Osteocyte (in vitro differentiated cells): Measurements from ENCODE around the gene FOXK1. TPM values are rescaled to one million over a fixed set of nuclear protein-coding genes. Genes with fewer than 3 reads are reported as not detected.
"Not testable (repeated sequence)": the region's sequence is repeated elsewhere in the genome, so short reads cannot be mapped to it uniquely, and the experiment has no call there.

Experiments
- DNase-seq: peaks from one replicate; pipeline ENCODE4 v3.0.0; 2021; ENCODE audit warnings: mixed read lengths; ENCODE audit not compliant: unreplicated experiment; ENCODE audit errors: extremely low spot score
- H3K27ac Mint-ChIP-seq: one replicate; pipeline ENCODE4 v1.8.0; 2021; ENCODE audit warnings: mild to moderate bottlenecking, mixed read lengths; ENCODE audit not compliant: unreplicated experiment
- H3K27me3 Mint-ChIP-seq: one replicate; pipeline ENCODE4 v1.8.0; 2021; ENCODE audit warnings: mixed read lengths; ENCODE audit not compliant: unreplicated experiment
- H3K36me3 Mint-ChIP-seq: one replicate; pipeline ENCODE4 v1.8.0; 2021; ENCODE audit warnings: mixed read lengths; ENCODE audit not compliant: unreplicated experiment
- H3K4me1 Mint-ChIP-seq: one replicate; pipeline ENCODE4 v1.8.0; 2021; ENCODE audit warnings: mixed read lengths; ENCODE audit not compliant: unreplicated experiment
- H3K4me3 Mint-ChIP-seq: one replicate; pipeline ENCODE4 v1.8.0; 2021; ENCODE audit warnings: mild to moderate bottlenecking, moderate library complexity, mixed read lengths; ENCODE audit not compliant: unreplicated experiment
- H3K9me3 Mint-ChIP-seq: one replicate; pipeline ENCODE4 v1.8.0; 2021; ENCODE audit warnings: mixed read lengths; ENCODE audit not compliant: unreplicated experiment
- CTCF ChIP-seq: fragments of 200-600 bp; sonication (generic); IDR thresholded peaks from 2 replicates; pipeline ENCODE4 v1.5.0; 2021; ENCODE audit warnings: antibody characterized with exemption, mild to moderate bottlenecking, moderate library complexity
- total RNA-seq: library from RNA; stranded (reverse); gene quantifications from 2 replicates; pipeline ENCODE4 v1.2.1, GENCODE V29; 2021

Gene FOXK1
- total RNA-seq, 1 donor from 2014 or later, result 56.2 TPM

DNA sequence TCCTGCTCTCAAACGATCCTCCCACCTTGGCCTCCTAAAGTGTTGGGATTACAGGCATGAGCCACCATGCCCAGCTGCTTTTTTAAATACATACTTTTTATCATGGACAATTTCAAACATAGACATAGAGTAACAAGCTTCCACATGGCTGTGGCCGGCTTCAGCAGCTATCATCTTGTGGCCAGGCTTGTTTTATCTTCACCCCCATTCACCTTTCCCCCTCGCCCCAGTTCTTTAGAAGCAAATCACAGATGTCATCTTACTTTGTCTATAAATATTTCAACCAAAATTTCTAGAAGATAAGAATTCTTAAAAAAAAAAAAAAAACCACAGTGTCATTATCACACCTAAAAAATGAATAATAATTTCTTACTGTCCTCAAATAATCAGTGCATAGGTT lies 5.9 kb downstream of the FOXK1 start:
- TF ChIP-seq CTCF, result no peak
- H3K9me3 Mint-ChIP-seq, result no peaks in the 10 kb centered on the region
- H3K36me3 Mint-ChIP-seq, result peaks cover 4% of the 10 kb centered on the region
- H3K4me1 Mint-ChIP-seq, result peaks cover 56% of the 10 kb centered on the region
- H3K4me3 Mint-ChIP-seq, result no peak overlapping the region
- H3K27ac Mint-ChIP-seq, result peak overlapping the region; percentile 35
- no peaks in the 10 kb centered on the region for H3K27me3 Mint-ChIP-seq
- DNase-seq, result no peak

GRCh38 chr7:4689151-4689550 lies 7.1 kb downstream of the FOXK1 start:
- peaks cover 57% of the 10 kb centered on the region for H3K4me1 Mint-ChIP-seq
- no peaks in the 10 kb centered on the region for H3K27me3 Mint-ChIP-seq
- H3K4me3 Mint-ChIP-seq, result no peak overlapping the region
- no peak overlapping the region for H3K27ac Mint-ChIP-seq
- no peak for TF ChIP-seq CTCF
- H3K9me3 Mint-ChIP-seq, result no peaks in the 10 kb centered on the region
- no peak for DNase-seq
- H3K36me3 Mint-ChIP-seq, result peaks cover 4% of the 10 kb centered on the region

DNA sequence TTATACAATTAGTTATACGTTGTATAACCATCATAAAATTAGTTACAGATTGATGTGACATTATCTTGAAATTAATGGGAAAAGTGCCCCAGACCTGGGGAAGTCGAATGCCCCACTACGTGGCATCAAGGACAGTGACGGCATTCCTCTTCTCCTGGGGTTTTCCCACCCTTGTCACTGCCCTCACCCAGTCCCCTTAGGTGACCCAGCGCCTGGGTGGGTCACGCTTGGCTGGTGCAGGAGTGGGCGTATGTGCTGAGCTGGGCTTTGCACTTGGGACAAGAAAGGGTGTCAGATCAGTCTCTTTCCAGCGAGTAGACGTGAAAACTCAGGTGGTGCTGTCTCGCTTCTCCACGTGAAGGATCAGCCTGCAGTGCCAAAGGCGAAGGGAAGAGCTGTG lies 7.6 kb downstream of the FOXK1 start:
- TF ChIP-seq CTCF, result no peak
- no peak overlapping the region for H3K27ac Mint-ChIP-seq
- H3K4me3 Mint-ChIP-seq, result no peak overlapping the region
- H3K9me3 Mint-ChIP-seq, result no peaks in the 10 kb centered on the region
- H3K27me3 Mint-ChIP-seq, result no peaks in the 10 kb centered on the region
- peaks cover 57% of the 10 kb centered on the region for H3K4me1 Mint-ChIP-seq
- no peak for DNase-seq
- H3K36me3 Mint-ChIP-seq, result peaks cover 4% of the 10 kb centered on the region

GRCh38 chr7:4690953-4691856 lies 9.1 kb downstream of the FOXK1 start:
- no peaks in the 10 kb centered on the region for H3K27me3 Mint-ChIP-seq
- no peak overlapping the region for H3K4me3 Mint-ChIP-seq
- no peak for TF ChIP-seq CTCF
- H3K36me3 Mint-ChIP-seq, result peaks cover 4% of the 10 kb centered on the region
- H3K4me1 Mint-ChIP-seq, result peaks cover 55% of the 10 kb centered on the region
- no peak for DNase-seq
- no peak overlapping the region for H3K27ac Mint-ChIP-seq
- no peaks in the 10 kb centered on the region for H3K9me3 Mint-ChIP-seq

DNA sequence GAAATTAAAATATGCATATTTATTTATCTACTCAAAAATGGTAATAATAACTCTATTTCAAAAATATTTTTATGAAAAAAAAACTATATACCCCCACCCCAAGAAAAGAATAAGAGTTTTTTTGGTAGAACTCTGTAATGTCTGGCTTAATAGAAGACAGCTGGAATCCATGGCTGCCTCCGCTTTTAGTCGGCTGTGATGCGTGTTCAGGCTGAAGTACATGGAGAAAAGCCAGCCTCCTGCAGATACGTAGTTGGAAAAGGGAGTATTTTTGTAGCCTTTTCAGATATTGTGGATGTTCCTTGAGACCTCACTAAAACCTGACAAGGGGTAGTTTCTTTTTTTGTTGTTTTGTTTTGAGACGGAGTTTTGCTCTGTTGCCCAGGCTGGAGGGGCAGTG lies 10.0 kb downstream of the FOXK1 start:
- H3K36me3 Mint-ChIP-seq, result peaks cover 4% of the 10 kb centered on the region
- no peaks in the 10 kb centered on the region for H3K9me3 Mint-ChIP-seq
- TF ChIP-seq CTCF, result no peak
- DNase-seq, result no peak
- peaks cover 51% of the 10 kb centered on the region for H3K4me1 Mint-ChIP-seq
- peak overlapping the region; percentile 23 for H3K27ac Mint-ChIP-seq
- no peak overlapping the region for H3K4me3 Mint-ChIP-seq
- H3K27me3 Mint-ChIP-seq, result no peaks in the 10 kb centered on the region

DNA sequence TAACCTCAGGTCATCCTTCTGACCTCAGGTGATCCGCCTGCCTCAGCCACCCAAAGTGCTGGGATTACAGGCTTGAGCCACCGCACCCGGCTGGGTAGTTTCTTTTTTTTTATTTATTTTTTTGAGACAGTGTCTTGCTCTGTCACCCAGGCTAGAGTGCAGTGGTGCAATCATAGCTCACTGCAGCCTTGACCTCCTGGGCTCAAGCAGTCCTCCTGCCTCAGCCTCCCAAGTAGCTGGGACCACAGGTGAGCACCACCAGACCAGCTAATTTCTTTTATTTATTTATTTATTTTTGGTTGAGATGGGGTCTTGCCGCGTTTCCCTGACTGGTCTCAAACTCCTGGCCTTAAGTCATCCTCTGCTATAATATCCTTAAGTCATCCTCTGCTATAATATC lies 10.5 kb downstream of the FOXK1 start:
- H3K27me3 Mint-ChIP-seq, H3K4me3 Mint-ChIP-seq, H3K9me3 Mint-ChIP-seq, DNase-seq, H3K36me3 Mint-ChIP-seq: not testable (repeated sequence)
- Mint-ChIP-seq H3K27ac (peak overlapping the region; percentile 39), H3K4me1 (peaks cover 50% of the 10 kb centered on the region)
